NCI-H1436 treated with DMSO at 0.1 percent for 48 hours (cell line): ENCODE data around the gene YLPM1.

ENCODE experiments used
- DNase-seq: peaks from one replicate; lab custom pipeline; 2025; lab: John Stamatoyannopoulos, UW

The YLPM1 gene

GRCh38 chr14:74875941-74876913 is 113.1 kb downstream of the YLPM1 start, which contains the start of gene PROX2:
TSS of gene PROX2 (minus strand) at chr14:74876145. CDS start at chr14:74863834, 12,311 bp downstream.
- no peak for DNase-seq

GRCh38 chr14:74879427-74880182 is 116.5 kb downstream of the YLPM1 start:
- no peak for DNase-seq

GRCh38 chr14:74881431-74882102 is 118.5 kb downstream of the YLPM1 start, which contains the start of gene DLST:
TSS of gene DLST (plus strand) at chr14:74881916. CDS start at chr14:74881954, 38 bp downstream.
- DNase-seq, result no peak

- no peak for DNase-seq
Measured at GRCh38 chr14:74882103-74882920, 119.2 kb downstream of the YLPM1 start.
